HepG2 (cell line): ENCODE data around the gene MICA.

Experiments
- YY1 ChIP-seq: IDR thresholded peaks from 2 replicates; pipeline ENCODE4 v1.6.1; 2011; ENCODE audit warnings: low read length, low read depth, moderate library complexity, mild to moderate bottlenecking; ENCODE audit not compliant: insufficient read depth, insufficient replicate concordance
- ZNF160 ChIP-seq: sonication (generic); formaldehyde crosslinking; IDR thresholded peaks from 2 replicates; pipeline ENCODE4 v1.8.0; 2022; ENCODE audit warnings: mild to moderate bottlenecking, inconsistent platforms, missing genetic modification reagents
- ZNF281 ChIP-seq: sonication (generic); formaldehyde crosslinking; IDR thresholded peaks from 2 replicates; pipeline ENCODE4 v1.4.0; 2020; ENCODE audit warnings: missing genetic modification reagents, borderline replicate concordance
- TF ChIP-seq, protein P1 (sequence below): sonication (generic); formaldehyde crosslinking; IDR thresholded peaks from 2 replicates; pipeline ENCODE4 v1.5.0; 2020; ENCODE audit warnings: mild to moderate bottlenecking, missing genetic modification reagents, moderate library complexity

DNA sequence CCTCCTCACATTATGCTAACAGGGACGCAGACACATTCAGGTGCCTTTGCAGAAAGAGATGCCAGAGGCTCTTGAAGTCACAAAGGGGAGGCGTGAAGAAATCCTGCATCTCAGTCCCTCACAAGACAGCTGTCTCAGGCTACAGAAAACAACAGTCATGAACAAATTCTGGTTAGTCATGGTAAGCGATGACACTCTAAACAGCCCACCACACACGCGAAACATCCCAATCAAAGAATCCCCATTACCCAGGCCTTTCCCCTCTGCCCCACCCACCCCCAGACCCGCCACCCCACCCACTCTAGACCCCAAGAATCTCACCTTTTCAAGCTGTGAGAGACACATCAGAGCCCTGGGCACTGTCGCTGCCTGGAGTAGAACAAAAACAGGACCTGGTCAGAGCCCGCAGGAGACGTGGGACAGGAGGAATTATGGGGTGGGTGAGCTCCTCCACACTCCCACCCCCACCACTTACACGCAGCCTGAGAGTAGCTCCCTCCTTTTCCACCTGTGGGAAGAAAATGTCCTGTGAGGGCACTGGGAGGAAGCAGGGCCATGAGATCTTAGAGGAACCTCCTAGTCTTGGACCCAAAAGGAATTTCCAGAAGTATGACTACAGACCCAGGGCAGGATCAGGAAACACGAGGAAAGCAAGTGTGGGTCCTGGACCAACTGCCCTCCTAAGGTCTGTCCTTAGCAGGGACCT is 49.1 kb upstream of the MICA start:
- TF ChIP-seq ZNF160 (no peak), YY1 (no peak), ZNF281 (no peak)
- TF ChIP-seq, protein P1, sequence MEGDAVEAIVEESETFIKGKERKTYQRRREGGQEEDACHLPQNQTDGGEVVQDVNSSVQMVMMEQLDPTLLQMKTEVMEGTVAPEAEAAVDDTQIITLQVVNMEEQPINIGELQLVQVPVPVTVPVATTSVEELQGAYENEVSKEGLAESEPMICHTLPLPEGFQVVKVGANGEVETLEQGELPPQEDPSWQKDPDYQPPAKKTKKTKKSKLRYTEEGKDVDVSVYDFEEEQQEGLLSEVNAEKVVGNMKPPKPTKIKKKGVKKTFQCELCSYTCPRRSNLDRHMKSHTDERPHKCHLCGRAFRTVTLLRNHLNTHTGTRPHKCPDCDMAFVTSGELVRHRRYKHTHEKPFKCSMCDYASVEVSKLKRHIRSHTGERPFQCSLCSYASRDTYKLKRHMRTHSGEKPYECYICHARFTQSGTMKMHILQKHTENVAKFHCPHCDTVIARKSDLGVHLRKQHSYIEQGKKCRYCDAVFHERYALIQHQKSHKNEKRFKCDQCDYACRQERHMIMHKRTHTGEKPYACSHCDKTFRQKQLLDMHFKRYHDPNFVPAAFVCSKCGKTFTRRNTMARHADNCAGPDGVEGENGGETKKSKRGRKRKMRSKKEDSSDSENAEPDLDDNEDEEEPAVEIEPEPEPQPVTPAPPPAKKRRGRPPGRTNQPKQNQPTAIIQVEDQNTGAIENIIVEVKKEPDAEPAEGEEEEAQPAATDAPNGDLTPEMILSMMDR: no peak
